Stimulated activated naive CD4-positive, alpha-beta T cell (primary cell): ENCODE measurements around the gene SPECC1L.

Experiments used
- DNase-seq, 6 experiments: peaks; one replicate each; lab custom pipeline; 2025; lab: John Stamatoyannopoulos, UW

Gene SPECC1L

GRCh38 chr22:24414523-24414922, 143.9 kb downstream of the SPECC1L start:
- DNase-seq: no peak

- no peak for DNase-seq
Measured at GRCh38 chr22:24414984-24415945, 144.6 kb downstream of the SPECC1L start.

- DNase-seq: no peak
Measured at GRCh38 chr22:24416095-24416494, 145.5 kb downstream of the SPECC1L start.

GRCh38 chr22:24416611-24417010, 146.0 kb downstream of the SPECC1L start:
- no peak for DNase-seq

GRCh38 chr22:24417200-24417599, 146.6 kb downstream of the SPECC1L start:
- no peak for DNase-seq

- no peak for DNase-seq
Measured at GRCh38 chr22:24417901-24418641, 147.4 kb downstream of the SPECC1L start.

- no peak for DNase-seq
Measured at GRCh38 chr22:24418786-24419474, 148.3 kb downstream of the SPECC1L start.

- no peak for DNase-seq
Measured at GRCh38 chr22:24419475-24419850, 148.8 kb downstream of the SPECC1L start.

- DNase-seq: no peak
Measured at GRCh38 chr22:24420072-24420976, 149.7 kb downstream of the SPECC1L start.

GRCh38 chr22:24420977-24421343, 150.3 kb downstream of the SPECC1L start:
- DNase-seq: no peak

GRCh38 chr22:24421428-24421931, 150.8 kb downstream of the SPECC1L start:
- DNase-seq: peak; percentile 17 to 50 (median 24)

- DNase-seq: no peak
Measured at GRCh38 chr22:24422102-24422665, 151.6 kb downstream of the SPECC1L start.

GRCh38 chr22:24423519-24424000, 152.9 kb downstream of the SPECC1L start:
- DNase-seq: peak in 5 of 6 experiments; percentile 35 to 73 (median 55)

GRCh38 chr22:24424001-24424900, 153.6 kb downstream of the SPECC1L start:
- DNase-seq: peak in 5 of 6 experiments; percentile 21 to 73 (median 52)

- no peak for DNase-seq
Measured at GRCh38 chr22:24424901-24425775, 154.5 kb downstream of the SPECC1L start.

GRCh38 chr22:24426436-24426835, 155.8 kb downstream of the SPECC1L start:
- peak in 1 of 6 experiments; percentile 51 for DNase-seq

- peak in 5 of 6 experiments; percentile 20 to 67 (median 36) for DNase-seq
Measured at GRCh38 chr22:24426851-24427499, 156.3 kb downstream of the SPECC1L start.
